ENCODE measurements around the gene NYNRIN. TPM values are rescaled to one million over a fixed set of nuclear protein-coding genes. Genes with fewer than 3 reads are reported as not detected.

Gene NYNRIN
- total RNA-seq, 1 donor from 2014 or later: 3.3 TPM

DNA sequence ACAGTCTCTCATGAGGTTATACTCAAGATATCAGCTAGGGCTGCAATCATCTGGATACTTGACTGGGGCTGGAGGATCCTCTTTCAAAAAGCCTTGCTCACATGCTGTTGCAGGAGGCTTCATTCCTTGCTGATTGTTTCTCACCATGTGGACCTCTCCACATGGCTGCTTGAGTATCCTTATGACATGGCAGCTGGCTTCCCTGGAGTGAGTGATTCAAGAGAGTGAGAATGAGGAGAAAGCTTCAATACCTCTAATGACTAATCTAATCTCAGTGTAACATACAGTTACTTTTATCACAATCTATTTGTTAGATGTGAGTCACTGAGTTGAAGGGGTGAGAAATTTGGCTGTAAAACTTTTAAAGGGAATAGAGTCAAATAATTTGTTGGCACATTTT, 58.2 kb downstream of the NYNRIN start:
- no peak for DNase-seq (ENCODE audit: low read depth in 2 of 2)

DNA sequence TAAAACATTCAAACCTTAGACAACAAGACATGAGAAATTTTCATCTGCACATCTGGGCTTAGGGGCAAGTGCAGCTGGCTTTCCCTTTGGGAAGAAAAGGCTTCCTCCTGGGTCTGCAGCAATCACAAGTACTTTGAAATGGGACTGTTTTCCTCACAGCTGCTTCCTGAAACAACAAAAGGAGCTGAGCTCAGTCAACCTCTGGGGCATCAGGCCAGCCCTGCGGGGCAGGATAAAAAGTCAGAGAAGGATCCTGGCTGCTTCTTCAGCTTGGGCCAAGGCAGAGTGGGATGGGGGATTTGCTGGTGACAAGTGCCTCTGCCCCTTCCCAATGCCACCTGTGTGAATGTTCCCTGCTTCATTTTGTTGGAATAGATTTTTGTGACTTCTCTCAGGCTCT, 59.9 kb downstream of the NYNRIN start:
- peak in 1 of 2 donors; percentile 73 for DNase-seq (ENCODE audit: low read depth in 2 of 2)

DNA sequence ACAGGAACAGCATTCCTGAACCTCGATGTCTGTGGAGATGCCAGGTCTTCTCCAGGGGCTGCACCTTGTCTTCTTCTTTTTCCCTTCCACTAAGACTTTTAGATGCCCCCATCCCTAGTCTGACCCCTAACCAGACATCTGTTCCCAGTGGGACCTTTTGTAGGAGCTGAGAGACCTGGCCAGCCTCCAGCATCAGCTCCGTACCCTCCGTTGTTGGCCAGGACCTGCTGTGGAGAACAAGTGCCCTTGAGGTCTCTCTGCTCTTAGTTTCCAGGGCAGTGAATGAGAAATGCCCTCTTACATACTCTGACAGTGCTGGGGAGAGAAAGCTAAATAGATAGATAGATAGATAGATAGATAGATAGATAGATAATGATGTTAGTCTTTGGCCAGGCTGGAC, 60.5 kb downstream of the NYNRIN start:
- DNase-seq (ENCODE audit: low read depth in 2 of 2): no peak

DNA sequence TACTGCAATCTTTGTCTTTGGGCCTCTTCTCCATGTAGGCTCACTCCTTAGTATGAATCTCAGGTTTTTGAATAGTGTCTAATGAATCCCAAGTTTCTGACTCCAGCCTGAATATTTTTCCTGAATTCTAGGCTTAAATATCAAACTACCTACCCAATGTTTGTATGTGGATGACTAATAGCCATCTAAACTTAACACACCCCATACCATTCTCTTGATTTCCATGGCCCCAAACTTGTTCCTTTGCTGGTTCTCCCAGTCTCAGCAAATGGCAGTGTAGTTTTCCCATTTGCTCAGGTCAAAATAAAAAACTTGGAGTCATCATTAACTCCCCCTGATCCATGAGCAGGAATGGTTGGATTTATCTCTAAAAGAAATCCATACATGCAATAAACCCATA, 62.5 kb downstream of the NYNRIN start:
- no peak for DNase-seq (ENCODE audit: low read depth in 2 of 2)

GRCh38 chr14:24463017-24463883, 64.4 kb downstream of the NYNRIN start:
- DNase-seq (ENCODE audit: low read depth in 2 of 2): no peak

DNA sequence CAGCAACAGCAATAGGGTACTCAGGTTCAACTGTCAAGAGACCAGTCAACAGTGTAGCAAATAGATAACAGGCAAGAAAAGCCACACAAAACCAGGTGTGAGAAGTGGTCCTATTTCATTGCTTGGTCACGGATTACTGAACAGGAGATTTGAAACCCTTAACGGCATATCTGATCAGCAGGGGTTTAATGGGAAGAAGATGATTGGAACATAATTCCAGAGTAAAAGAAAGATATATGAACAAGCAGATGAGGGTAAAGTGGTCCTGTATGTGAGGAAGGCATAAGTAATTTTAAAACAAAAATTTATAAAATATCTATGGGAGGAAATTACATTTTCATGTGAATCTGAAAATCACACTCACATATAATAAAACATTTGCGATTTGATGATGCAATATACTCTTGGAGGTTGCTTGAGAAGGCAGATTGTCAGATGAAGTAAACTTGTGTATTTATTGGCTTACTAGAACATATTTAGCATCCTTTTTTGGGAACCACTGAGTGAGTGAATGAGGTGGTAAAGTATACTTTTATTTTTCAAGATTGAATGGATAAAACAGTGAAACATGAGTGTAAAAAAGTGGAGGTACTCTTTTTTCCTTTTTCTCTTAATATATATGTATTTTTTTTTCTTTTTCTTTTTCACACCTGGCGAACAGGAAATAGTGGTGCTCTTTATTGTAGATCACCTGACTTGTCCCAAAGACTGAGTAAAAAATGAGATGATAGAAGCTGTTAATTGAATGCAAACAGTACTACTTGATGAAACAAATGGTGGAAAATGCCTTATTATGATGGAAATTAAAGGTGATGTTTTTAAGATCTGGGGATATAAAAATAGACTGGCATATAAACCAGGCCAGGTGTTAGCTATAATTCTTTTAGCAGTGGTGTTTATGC, 65.3 kb downstream of the NYNRIN start:
- no peak for DNase-seq (ENCODE audit: low read depth in 2 of 2)

DNA sequence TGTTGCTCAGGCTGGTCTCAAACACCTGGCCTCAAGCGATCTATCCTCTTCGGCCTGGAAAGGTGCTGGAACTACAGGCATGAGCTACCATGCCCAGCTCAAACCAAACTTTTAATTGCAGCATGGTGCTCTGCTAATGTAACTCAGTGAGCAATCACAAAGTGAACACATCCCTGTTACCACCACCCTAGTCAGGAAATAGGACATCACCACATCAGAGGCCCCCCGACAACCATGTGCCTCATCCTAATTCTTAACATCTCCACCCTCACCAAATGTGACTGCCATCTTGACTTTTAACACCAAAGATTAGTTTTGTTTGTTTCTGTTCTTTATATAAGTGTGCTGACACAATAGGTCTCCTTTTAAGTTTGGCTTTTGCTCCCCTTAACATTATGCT, 66.6 kb downstream of the NYNRIN start:
- no peak for DNase-seq (ENCODE audit: low read depth in 2 of 2)

GRCh38 chr14:24465805-24466204, 67.0 kb downstream of the NYNRIN start:
- no peak for DNase-seq (ENCODE audit: low read depth in 2 of 2)

Other genes starting within 250 kb of the NYNRIN start
- 38.8 and 41.8 TPM in 2 replicates for gene IRF9, start 237.7 kb upstream of the NYNRIN start, total RNA-seq
- 1.0 and 1.7 TPM in 2 replicates for gene REC8, start 226.9 kb upstream of the NYNRIN start, total RNA-seq
- 32.0 and 32.7 TPM in 2 replicates for gene IPO4, start 210.2 kb upstream of the NYNRIN start, total RNA-seq
- 33.9 and 56.0 TPM in 2 replicates for gene TM9SF1, start 203.6 kb upstream of the NYNRIN start, total RNA-seq
- gene TSSK4, start 193.3 kb upstream of the NYNRIN start, total RNA-seq: not detected in 2 replicates
- 11.7 and 15.9 TPM in 2 replicates for gene CHMP4A, start 185.5 kb upstream of the NYNRIN start, total RNA-seq
- gene MDP1, start 182.9 kb upstream of the NYNRIN start, total RNA-seq: 7.0 and 10.0 TPM in 2 replicates
- gene NEDD8, start 166.6 kb upstream of the NYNRIN start, total RNA-seq: 172 and 193 TPM in 2 replicates
- gene GMPR2, start 166.1 kb upstream of the NYNRIN start, total RNA-seq: 81.9 and 90.5 TPM in 2 replicates
- gene TINF2, start 156.4 kb upstream of the NYNRIN start, total RNA-seq: 39.9 and 57.3 TPM in 2 replicates
- gene TGM1, start 135.8 kb upstream of the NYNRIN start, total RNA-seq: 0.38 and 0.64 TPM in 2 replicates
- 10.7 and 19.7 TPM in 2 replicates for gene RABGGTA, start 127.4 kb upstream of the NYNRIN start, total RNA-seq
- 9.1 and 14.5 TPM in 2 replicates for gene DHRS1, start 99.2 kb upstream of the NYNRIN start, total RNA-seq
- gene NOP9, start 99.2 kb upstream of the NYNRIN start, total RNA-seq: 23.0 and 24.8 TPM in 2 replicates
- gene CIDEB, start 91.0 kb upstream of the NYNRIN start, total RNA-seq: 1.5 and 2.4 TPM in 2 replicates
- gene LTB4R2, start 88.9 kb upstream of the NYNRIN start, total RNA-seq: 2.1 and 3.2 TPM in 2 replicates
- 2.0 and 2.2 TPM in 2 replicates for gene LTB4R, start 87.5 kb upstream of the NYNRIN start, total RNA-seq
- gene ADCY4, start 63.9 kb upstream of the NYNRIN start, total RNA-seq: 29.3 and 51.2 TPM in 2 replicates
- 1.4 and 1.8 TPM in 2 replicates for gene RIPK3, start 59.0 kb upstream of the NYNRIN start, total RNA-seq
- gene NFATC4, start 30.8 kb upstream of the NYNRIN start, total RNA-seq: 0.76 and 1.0 TPM in 2 replicates
- 0.13 and 0.39 TPM in 2 replicates for gene CBLN3, start 30.7 kb downstream of the NYNRIN start, total RNA-seq
- gene KHNYN, start 31.0 kb downstream of the NYNRIN start, total RNA-seq: 36.2 and 42.5 TPM in 2 replicates
- 5.0 and 8.5 TPM in 2 replicates for gene SDR39U1, start 43.8 kb downstream of the NYNRIN start, total RNA-seq
- not detected in 2 replicates for gene CMA1, start 109.3 kb downstream of the NYNRIN start, total RNA-seq
- gene CTSG, start 177.2 kb downstream of the NYNRIN start, total RNA-seq: not detected in 2 replicates
- gene GZMH, start 210.7 kb downstream of the NYNRIN start, total RNA-seq: not detected in 2 replicates
- gene GZMB, start 235.2 kb downstream of the NYNRIN start, total RNA-seq: not detected in 2 replicates